Measurements from ENCODE around the gene BACE2.
A peak's percentile ranks its signal among the peaks of the same experiment; 100 is the strongest.
"Not testable (repeated sequence)": the region's sequence is repeated elsewhere in the genome, so short reads cannot be mapped to it uniquely, and the experiment has no call there.

Gene BACE2

GRCh38 chr21:41186755-41187536, 19.0 kb downstream of the BACE2 start:
- DNase-seq, result no peak

- no peak for DNase-seq
These were observed 19.6 kb downstream of the BACE2 start for GRCh38 chr21:41187537-41188025.

- no peak for DNase-seq
These were observed 20.7 kb downstream of the BACE2 start for GRCh38 chr21:41188486-41189149.

GRCh38 chr21:41189150-41189745, 21.3 kb downstream of the BACE2 start:
- peak; percentile 2 to 10 for DNase-seq

- not testable (repeated sequence) for DNase-seq
These were observed 24.6 kb downstream of the BACE2 start for GRCh38 chr21:41192552-41192951.

GRCh38 chr21:41195311-41195710, 27.4 kb downstream of the BACE2 start:
- DNase-seq, result no peak

- no peak for DNase-seq
These were observed 29.0 kb downstream of the BACE2 start for GRCh38 chr21:41196993-41197392.

GRCh38 chr21:41197582-41197981, 29.6 kb downstream of the BACE2 start:
- no peak for DNase-seq

- DNase-seq, result not testable (repeated sequence)
These were observed 30.7 kb downstream of the BACE2 start for GRCh38 chr21:41198647-41199046.

- DNase-seq, result no peak
These were observed 31.2 kb downstream of the BACE2 start for GRCh38 chr21:41199123-41199522.

GRCh38 chr21:41199588-41199987, 31.6 kb downstream of the BACE2 start:
- DNase-seq, result no peak

- DNase-seq, result no peak
These were observed 33.4 kb downstream of the BACE2 start for GRCh38 chr21:41201385-41201784.

GRCh38 chr21:41204736-41205135, 36.8 kb downstream of the BACE2 start:
- no peak for DNase-seq

GRCh38 chr21:41207401-41208375, 39.7 kb downstream of the BACE2 start:
- DNase-seq, result no peak

GRCh38 chr21:41208376-41208763, 40.4 kb downstream of the BACE2 start:
- no peak for DNase-seq

GRCh38 chr21:41209016-41209619, 41.2 kb downstream of the BACE2 start:
- no peak for DNase-seq

- no peak for DNase-seq
These were observed 42.6 kb downstream of the BACE2 start for GRCh38 chr21:41210426-41211059.

- DNase-seq, result no peak
These were observed 43.3 kb downstream of the BACE2 start for GRCh38 chr21:41211060-41211805.

- no peak for DNase-seq
These were observed 45.1 kb downstream of the BACE2 start for GRCh38 chr21:41213021-41213420.

- no peak for DNase-seq
These were observed 48.0 kb downstream of the BACE2 start for GRCh38 chr21:41215856-41216408.

- DNase-seq, result no peak
These were observed 48.5 kb downstream of the BACE2 start for GRCh38 chr21:41216486-41216885.

Data from inflammatory macrophage treated with lipopolysaccharide for 1 hour (primary cell).